Keratinocyte (primary cell): ENCODE measurements around the gene TCF7L2. TPM values are rescaled to one million over a fixed set of nuclear protein-coding genes. Genes with fewer than 3 reads are reported as not detected.

ENCODE experiments used
- DNase-seq: peaks from one replicate; pipeline ENCODE4 v3.0.0-alpha.2; 2011; ENCODE audit warnings: low read depth, missing footprints, low spot score
- FAIRE-seq: peaks from 2 replicates; lab custom pipeline; 2011; peaks lifted over from hg19 to GRCh38; lab: Jason Lieb, UNC
- H2AFZ ChIP-seq: 2 replicates; pipeline ENCODE4 v1.6.0; 2012; ENCODE audit warnings: low read length, control low read depth, inconsistent platforms; ENCODE audit not compliant: control insufficient read depth
- H3K27ac ChIP-seq: 2 replicates; pipeline ENCODE4 v1.5.1; 2011; ENCODE audit warnings: low read length; ENCODE audit not compliant: control insufficient read depth, insufficient read depth
- H3K27me3 ChIP-seq: 3 replicates; pipeline ENCODE4 v1.6.0; 2011; ENCODE audit warnings: low read length; ENCODE audit not compliant: control insufficient read depth, insufficient read depth; ENCODE audit errors: extremely low read depth
- H3K36me3 ChIP-seq, 2 experiments: 2 replicates in 1 of 2; 3 replicates in 1 of 2; pipeline ENCODE4 v1.5.1; 2011; ENCODE audit warnings: low read length in 2 of 2, mild to moderate bottlenecking in 1 of 2; ENCODE audit not compliant: control insufficient read depth in 2 of 2, insufficient read depth in 2 of 2; ENCODE audit errors: extremely low read depth in 1 of 2
- H3K4me1 ChIP-seq: 3 replicates; pipeline ENCODE4 v1.5.1; 2011; ENCODE audit warnings: low read length; ENCODE audit not compliant: control insufficient read depth, insufficient read depth; ENCODE audit errors: extremely low read depth
- H3K4me2 ChIP-seq: 3 replicates; pipeline ENCODE4 v1.6.0; 2011; ENCODE audit warnings: low read depth, low read length; ENCODE audit not compliant: control insufficient read depth, insufficient read depth; ENCODE audit errors: extremely low read depth
- H3K4me3 ChIP-seq, 3 experiments: fragments of 200-600 bp in 1 of 3; sonication (generic) in 1 of 3; 2 replicates in 2 of 3; 3 replicates in 1 of 3; pipeline ENCODE4 v1.5.1; 2011 to 2016; ENCODE audit warnings: low read length in 3 of 3, mild to moderate bottlenecking in 3 of 3, control low read depth in 2 of 3, inconsistent platforms in 1 of 3, low read depth in 1 of 3, mixed read lengths in 1 of 3, mixed run types in 1 of 3, moderate library complexity in 1 of 3; ENCODE audit not compliant: control insufficient read depth in 2 of 3, insufficient read depth in 2 of 3; ENCODE audit errors: extremely low read depth in 1 of 3
- H3K79me2 ChIP-seq: 2 replicates; pipeline ENCODE4 v1.6.0; 2012; ENCODE audit warnings: low read length; ENCODE audit not compliant: control insufficient read depth, insufficient read depth
- H3K9ac ChIP-seq: 3 replicates; pipeline ENCODE4 v1.6.0; 2011; ENCODE audit warnings: low read length; ENCODE audit not compliant: control insufficient read depth, insufficient read depth; ENCODE audit errors: extremely low read depth
- H3K9me1 ChIP-seq: 3 replicates; pipeline ENCODE4 v1.6.0; 2011; ENCODE audit warnings: low read length; ENCODE audit not compliant: control insufficient read depth, insufficient read depth; ENCODE audit errors: extremely low read depth
- H3K9me3 ChIP-seq: 2 replicates; pipeline ENCODE4 v1.5.1; 2012; ENCODE audit warnings: low read depth, low read length; ENCODE audit not compliant: control insufficient read depth
- H4K20me1 ChIP-seq: 3 replicates; pipeline ENCODE4 v1.6.0; 2011; ENCODE audit warnings: low read length; ENCODE audit not compliant: control insufficient read depth, insufficient read depth; ENCODE audit errors: extremely low read depth
- EZH2 ChIP-seq: IDR thresholded peaks from one replicate; pipeline ENCODE4 v1.6.1; 2012; ENCODE audit warnings: inconsistent platforms, mild to moderate bottlenecking, low read length, moderate library complexity
- dilution Hi-C: fragments of 300-500 bp; cut with MboI; formaldehyde crosslinking; loops from one replicate; pipeline ENCODE4 v1.7.0; 2020; ENCODE audit warnings: low sequenced_read_pairs; ENCODE audit not compliant: extremely low pct_ligation_motif_present
- polyA plus RNA-seq, 5 experiments: library from polyadenylated mRNA; depleted of rRNA in 3 of 5; stranded (reverse) in 3 of 5; stranded (forward) in 1 of 5; unstranded in 1 of 5; fragments of >200 nt; gene quantifications; 1 replicate in 1 of 5; 2 replicates in 3 of 5; 3 replicates in 1 of 5; pipeline versions ENCODE4 v1.2.1 to v1.2.3, GENCODE V29; 2011 to 2012; ENCODE audit warnings: missing spikeins in 2 of 5, low read depth in 1 of 5, low replicate concordance in 1 of 5
- TF ChIP-seq, protein P1 (sequence below), 3 experiments: IDR thresholded peaks in 1 of 3; conservative IDR thresholded peaks in 1 of 3; optimal IDR thresholded peaks in 1 of 3; 2 replicates in 2 of 3; 3 replicates in 1 of 3; pipeline versions ENCODE3 to v1.5.1; 2011; ENCODE audit warnings: low read length in 3 of 3, mild to moderate bottlenecking in 3 of 3, moderate library complexity in 2 of 3, control low read depth in 1 of 3, inconsistent platforms in 1 of 3; ENCODE audit not compliant: insufficient read depth in 2 of 3; ENCODE audit errors: extremely low read depth in 1 of 3

The TCF7L2 gene
- polyA plus RNA-seq, 1 donor (not counting 4 experiments of a cell fraction or from before 2014, with no cell fraction given) = 2.5 TPM

DNA sequence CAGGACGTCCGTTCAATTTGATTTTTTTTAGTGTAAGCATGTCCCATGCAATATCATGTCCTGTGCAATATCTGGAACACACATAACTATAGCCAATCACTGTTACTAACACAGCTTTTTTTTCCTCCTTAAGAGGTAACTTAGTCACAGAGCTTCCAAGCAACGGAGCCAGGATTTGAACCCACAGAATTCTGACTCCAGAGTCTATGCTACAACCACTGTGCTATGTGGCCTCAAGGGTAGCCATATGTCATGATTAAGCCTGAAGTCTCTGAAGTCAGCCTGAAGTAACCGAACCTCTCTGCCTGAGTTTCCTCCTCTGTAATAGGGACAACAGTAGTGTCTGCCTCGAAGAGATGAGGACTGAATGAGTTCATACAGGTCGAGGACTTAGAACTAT is 42.2 kb upstream of the TCF7L2 start:
- no peaks in the 10 kb centered on the region for H3K36me3 ChIP-seq
- H3K4me1 ChIP-seq = peaks cover 4% of the 10 kb centered on the region
- H3K9me3 ChIP-seq = no peaks in the 10 kb centered on the region
- TF ChIP-seq, protein P1, sequence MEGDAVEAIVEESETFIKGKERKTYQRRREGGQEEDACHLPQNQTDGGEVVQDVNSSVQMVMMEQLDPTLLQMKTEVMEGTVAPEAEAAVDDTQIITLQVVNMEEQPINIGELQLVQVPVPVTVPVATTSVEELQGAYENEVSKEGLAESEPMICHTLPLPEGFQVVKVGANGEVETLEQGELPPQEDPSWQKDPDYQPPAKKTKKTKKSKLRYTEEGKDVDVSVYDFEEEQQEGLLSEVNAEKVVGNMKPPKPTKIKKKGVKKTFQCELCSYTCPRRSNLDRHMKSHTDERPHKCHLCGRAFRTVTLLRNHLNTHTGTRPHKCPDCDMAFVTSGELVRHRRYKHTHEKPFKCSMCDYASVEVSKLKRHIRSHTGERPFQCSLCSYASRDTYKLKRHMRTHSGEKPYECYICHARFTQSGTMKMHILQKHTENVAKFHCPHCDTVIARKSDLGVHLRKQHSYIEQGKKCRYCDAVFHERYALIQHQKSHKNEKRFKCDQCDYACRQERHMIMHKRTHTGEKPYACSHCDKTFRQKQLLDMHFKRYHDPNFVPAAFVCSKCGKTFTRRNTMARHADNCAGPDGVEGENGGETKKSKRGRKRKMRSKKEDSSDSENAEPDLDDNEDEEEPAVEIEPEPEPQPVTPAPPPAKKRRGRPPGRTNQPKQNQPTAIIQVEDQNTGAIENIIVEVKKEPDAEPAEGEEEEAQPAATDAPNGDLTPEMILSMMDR (optimal IDR thresholded peaks at IDR 0.05 in 1 of 3, IDR thresholded peaks at IDR 0.05 in 1 of 3, conservative IDR thresholded peaks at IDR 0.05 in 1 of 3; ENCODE audit: extremely low read depth in 1 of 3, insufficient read depth in 2 of 3, low read length in 3 of 3) = no peak
- no peak for TF ChIP-seq EZH2
- H2AFZ ChIP-seq = no peak overlapping the region
- no peaks in the 10 kb centered on the region for H3K27me3 ChIP-seq
- dilution Hi-C loops = no loop called here
- H4K20me1 ChIP-seq = no peaks in the 10 kb centered on the region
- no peak overlapping the region for H3K27ac ChIP-seq
- H3K4me2 ChIP-seq = no peak overlapping the region
- no peak for FAIRE-seq
- no peak for DNase-seq
- no peaks in the 10 kb centered on the region for H3K9me1 ChIP-seq
- no peaks in the 10 kb centered on the region for H3K79me2 ChIP-seq
- no peak overlapping the region for H3K9ac ChIP-seq
- H3K4me3 ChIP-seq = no peak overlapping the region

DNA sequence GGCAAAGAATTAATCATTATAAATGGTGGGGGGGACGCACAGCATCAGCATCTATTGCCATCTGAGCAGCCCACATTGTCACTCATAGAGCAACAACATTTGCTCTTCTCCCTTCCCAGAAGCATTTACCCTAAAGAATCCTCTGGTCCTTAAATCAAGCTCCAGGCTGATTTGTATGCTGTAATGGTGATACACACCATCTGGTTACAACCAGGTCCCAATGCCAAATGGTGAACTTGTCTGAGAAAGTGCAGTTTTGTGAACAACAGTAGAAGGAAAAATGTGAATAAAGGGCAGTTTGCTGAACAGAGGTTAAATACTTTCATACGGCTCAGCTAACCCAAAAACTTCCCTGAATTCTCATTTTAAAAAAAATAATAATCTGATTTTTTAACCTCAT is 38.8 kb upstream of the TCF7L2 start:
- peaks cover 10% of the 10 kb centered on the region for H3K4me1 ChIP-seq
- H3K27me3 ChIP-seq = no peaks in the 10 kb centered on the region
- TF ChIP-seq, protein P1 (optimal IDR thresholded peaks at IDR 0.05 in 1 of 3, IDR thresholded peaks at IDR 0.05 in 1 of 3, conservative IDR thresholded peaks at IDR 0.05 in 1 of 3; ENCODE audit: extremely low read depth in 1 of 3, insufficient read depth in 2 of 3, low read length in 3 of 3) = no peak
- TF ChIP-seq EZH2 = no peak
- H3K4me3 ChIP-seq = no peak overlapping the region
- no peak overlapping the region for H3K9ac ChIP-seq
- no peak for DNase-seq
- H3K79me2 ChIP-seq = no peaks in the 10 kb centered on the region
- no peak for FAIRE-seq
- dilution Hi-C loops = no loop called here
- H3K27ac ChIP-seq = no peak overlapping the region
- H2AFZ ChIP-seq = no peak overlapping the region
- no peak overlapping the region for H3K4me2 ChIP-seq
- H3K9me1 ChIP-seq = no peaks in the 10 kb centered on the region
- no peaks in the 10 kb centered on the region for H4K20me1 ChIP-seq
- H3K9me3 ChIP-seq = no peaks in the 10 kb centered on the region
- H3K36me3 ChIP-seq = no peaks in the 10 kb centered on the region
